A204.1 (cell line): ENCODE results near the gene EXTL1.

Experiments used
- FAIRE-seq: peaks from 2 replicates; lab custom pipeline; 2012; peaks lifted over from hg19 to GRCh38; lab: Jason Lieb, UNC

Gene EXTL1

GRCh38 chr1:25997828-25998761 is 23.5 kb upstream of the EXTL1 start, which contains the start of gene PAFAH2:
PAFAH2 (minus strand) TSS chr1:25998063; CDS start chr1:25990816, 7,247 bp downstream.
- peak; percentile 98 for FAIRE-seq

GRCh38 chr1:25999041-25999800 is 22.4 kb upstream of the EXTL1 start:
- FAIRE-seq = no peak

GRCh38 chr1:26003262-26003661 is 18.3 kb upstream of the EXTL1 start:
- FAIRE-seq = no peak

GRCh38 chr1:26003756-26004155 is 17.8 kb upstream of the EXTL1 start:
- no peak for FAIRE-seq

GRCh38 chr1:26005434-26006105 is 16.0 kb upstream of the EXTL1 start:
- FAIRE-seq = no peak

GRCh38 chr1:26006710-26007109 is 14.9 kb upstream of the EXTL1 start:
- FAIRE-seq = no peak

GRCh38 chr1:26009796-26010447 is 11.7 kb upstream of the EXTL1 start:
- FAIRE-seq = no peak

- FAIRE-seq = no peak
Observed at GRCh38 chr1:26010825-26011224, 10.8 kb upstream of the EXTL1 start.

GRCh38 chr1:26012864-26013263 is 8.7 kb upstream of the EXTL1 start:
- FAIRE-seq = no peak

GRCh38 chr1:26014179-26014578 is 7.4 kb upstream of the EXTL1 start:
- no peak for FAIRE-seq

- no peak for FAIRE-seq
Observed at GRCh38 chr1:26015358-26015757, 6.2 kb upstream of the EXTL1 start.

- no peak for FAIRE-seq
Observed at GRCh38 chr1:26016258-26016952, 5.2 kb upstream of the EXTL1 start.

- FAIRE-seq = no peak
Observed at GRCh38 chr1:26016953-26017545, 4.5 kb upstream of the EXTL1 start.

GRCh38 chr1:26017606-26018005 is 4.0 kb upstream of the EXTL1 start:
- FAIRE-seq = no peak

GRCh38 chr1:26019641-26020315 is 1.8 kb upstream of the EXTL1 start:
- no peak for FAIRE-seq

GRCh38 chr1:26020330-26020768 is 1.2 kb upstream of the EXTL1 start:
- FAIRE-seq = no peak

- FAIRE-seq = no peak
Observed at GRCh38 chr1:26020941-26021646, 481 bp upstream of the EXTL1 start.

- FAIRE-seq = no peak
Observed at GRCh38 chr1:26022404-26022779, 817 bp downstream of the EXTL1 start.

- FAIRE-seq = no peak
Observed at GRCh38 chr1:26023009-26023408, 1.4 kb downstream of the EXTL1 start.

GRCh38 chr1:26023826-26024225 is 2.3 kb downstream of the EXTL1 start:
- no peak for FAIRE-seq
